CMK (cell line): ENCODE results near the gene TSR1.
A peak's percentile ranks its signal among the peaks of the same experiment; 100 is the strongest.
"Not testable (repeated sequence)": the region's sequence is repeated elsewhere in the genome, so short reads cannot be mapped to it uniquely, and the experiment has no call there.

Source experiments
- DNase-seq: peaks from one replicate; pipeline ENCODE4 v3.0.0-alpha.2; 2010; ENCODE audit warnings: low read depth

The TSR1 gene

GRCh38 chr17:2336852-2337543, 741 bp upstream of the TSR1 start, which contains the start of gene SGSM2:
TSS of gene SGSM2 (plus strand) at chr17:2337501. CDS start at chr17:2337689, 188 bp downstream.
- no peak for DNase-seq

- DNase-seq, result no peak
Measured at GRCh38 chr17:2335726-2336214, 487 bp downstream of the TSR1 start.

GRCh38 chr17:2331303-2331702, 5.0 kb downstream of the TSR1 start:
- DNase-seq, result no peak

- DNase-seq, result no peak
Measured at GRCh38 chr17:2323629-2324314, 12.5 kb downstream of the TSR1 start.

GRCh38 chr17:2321399-2321798, 14.9 kb downstream of the TSR1 start:
- DNase-seq, result no peak

GRCh38 chr17:2319051-2319450, 17.2 kb downstream of the TSR1 start:
- no peak for DNase-seq

- no peak for DNase-seq
Measured at GRCh38 chr17:2317796-2318195, 18.5 kb downstream of the TSR1 start.

GRCh38 chr17:2316916-2317205, 19.4 kb downstream of the TSR1 start:
- not testable (repeated sequence) for DNase-seq

GRCh38 chr17:2312736-2313135, 23.5 kb downstream of the TSR1 start:
- DNase-seq, result no peak

- no peak for DNase-seq
Measured at GRCh38 chr17:2309338-2310154, 26.7 kb downstream of the TSR1 start.

GRCh38 chr17:2304931-2305330, 31.3 kb downstream of the TSR1 start:
- no peak for DNase-seq

GRCh38 chr17:2303204-2304188, 32.8 kb downstream of the TSR1 start, which contains the start of the genes SMG6 and SRR:
TSS of gene SMG6 (minus strand) at chr17:2303785. CDS start at chr17:2303720, 65 bp downstream.
TSS of gene SRR (plus strand) at chr17:2303950. CDS start at chr17:2315561, 11,611 bp downstream.
- DNase-seq, result peak; percentile 50

- DNase-seq, result no peak
Measured at GRCh38 chr17:2302778-2303203, 33.5 kb downstream of the TSR1 start.

GRCh38 chr17:2299756-2300155, 36.5 kb downstream of the TSR1 start:
- DNase-seq, result no peak

GRCh38 chr17:2299136-2299535, 37.1 kb downstream of the TSR1 start:
- DNase-seq, result no peak

- no peak for DNase-seq
Measured at GRCh38 chr17:2297023-2297422, 39.2 kb downstream of the TSR1 start.

GRCh38 chr17:2295575-2295974, 40.7 kb downstream of the TSR1 start:
- DNase-seq, result no peak

- DNase-seq, result no peak
Measured at GRCh38 chr17:2292100-2292499, 44.2 kb downstream of the TSR1 start.

- no peak for DNase-seq
Measured at GRCh38 chr17:2289878-2290478, 46.3 kb downstream of the TSR1 start.

GRCh38 chr17:2283302-2283701, 53.0 kb downstream of the TSR1 start:
- no peak for DNase-seq

GRCh38 chr17:2282297-2282873, 53.9 kb downstream of the TSR1 start:
- DNase-seq, result peak; percentile 45
